Testis (tissue), 3 donors: ENCODE measurements around the gene TNKS1BP1. TPM values are rescaled to one million over a fixed set of nuclear protein-coding genes. Genes with fewer than 3 reads are reported as not detected.

Source experiments
- polyA plus RNA-seq: library from polyadenylated mRNA; stranded (reverse); fragments of 350-450 nt; fragmentation: Illumina TruSeq; extraction: RNeasy Lipid Tissue Mini Kit (QIAGEN cat#74804); gene quantifications from one replicate; pipeline ENCODE4 v1.2.3, GENCODE V29; 2014; ENCODE audit warnings: low read depth, low replicate concordance; ENCODE audit not compliant: insufficient read depth
- total RNA-seq, 2 donors: library from RNA; depleted of rRNA; stranded (reverse); fragments of >200 nt; gene quantifications; one replicate each; pipeline ENCODE4 v1.2.3, GENCODE V29; 2016

Gene TNKS1BP1
- total and polyA plus RNA-seq, 3 donors from 2014 or later: 62.3 to 99.4 (median 85.2) TPM

Other genes with a start within 250 kb of the TNKS1BP1 start
- gene LRRC55, start 143.0 kb downstream of the TNKS1BP1 start, total RNA-seq: under 1 TPM; 0.08 to 0.19 TPM
- 0.76 TPM for gene LRRC55, start 143.0 kb downstream of the TNKS1BP1 start, polyA plus RNA-seq
- gene APLNR, start 87.7 kb downstream of the TNKS1BP1 start, total RNA-seq: 1 to 10 TPM in 1 of 2 donors, under 1 TPM in 1; 0.94 to 1.1 TPM
- 7.1 TPM for gene APLNR, start 87.7 kb downstream of the TNKS1BP1 start, polyA plus RNA-seq
- gene SSRP1, start 10.9 kb upstream of the TNKS1BP1 start, total RNA-seq: 100 to 1,000 TPM in 1 of 2 donors, 10 to 100 TPM in 1; 89.1 to 111 TPM
- gene SSRP1, start 10.9 kb upstream of the TNKS1BP1 start, polyA plus RNA-seq: 104 TPM
- gene P2RX3, start 13.4 kb upstream of the TNKS1BP1 start, total RNA-seq: 1 to 10 TPM; 2.5 to 3.3 TPM
- gene P2RX3, start 13.4 kb upstream of the TNKS1BP1 start, polyA plus RNA-seq: 8.5 TPM
- not detected for gene PRG3, start 56.2 kb upstream of the TNKS1BP1 start, total RNA-seq
- not detected for gene PRG3, start 56.2 kb upstream of the TNKS1BP1 start, polyA plus RNA-seq
- gene PRG2, start 65.7 kb upstream of the TNKS1BP1 start, total RNA-seq: not detected
- gene PRG2, start 65.7 kb upstream of the TNKS1BP1 start, polyA plus RNA-seq: not detected
- gene SLC43A3, start 102.2 kb upstream of the TNKS1BP1 start, total RNA-seq: 10 to 100 TPM; 13.8 to 20.8 TPM
- gene SLC43A3, start 102.2 kb upstream of the TNKS1BP1 start, polyA plus RNA-seq: 13.9 TPM
- gene RTN4RL2, start 135.6 kb upstream of the TNKS1BP1 start, total RNA-seq: 1 to 10 TPM; 2.3 to 2.5 TPM
- 3.2 TPM for gene RTN4RL2, start 135.6 kb upstream of the TNKS1BP1 start, polyA plus RNA-seq
- 10 to 100 TPM; 12.2 to 12.3 TPM for gene SLC43A1, start 190.8 kb upstream of the TNKS1BP1 start, total RNA-seq
- gene SLC43A1, start 190.8 kb upstream of the TNKS1BP1 start, polyA plus RNA-seq: 6.5 TPM
- gene TIMM10, start 205.8 kb upstream of the TNKS1BP1 start, total RNA-seq: 10 to 100 TPM; 27.7 to 49.1 TPM
- gene TIMM10, start 205.8 kb upstream of the TNKS1BP1 start, polyA plus RNA-seq: 56.9 TPM
- under 1 TPM; 0.37 to 0.47 TPM for gene SMTNL1, start 212.6 kb upstream of the TNKS1BP1 start, total RNA-seq
- 2.0 TPM for gene SMTNL1, start 212.6 kb upstream of the TNKS1BP1 start, polyA plus RNA-seq
- 10 to 100 TPM; 13.3 to 19.8 TPM for gene UBE2L6, start 242.7 kb upstream of the TNKS1BP1 start, total RNA-seq
- 43.6 TPM for gene UBE2L6, start 242.7 kb upstream of the TNKS1BP1 start, polyA plus RNA-seq